GM23338 (cell line): Measurements from ENCODE around the gene CD53. TPM values are rescaled to one million over a fixed set of nuclear protein-coding genes. Genes with fewer than 3 reads are reported as not detected.
A peak's percentile ranks its signal among the peaks of the same experiment; 100 is the strongest.

ENCODE experiments used
- ATAC-seq: fragments of 200-7000 bp; cut with Tn5 transposase; 3 replicates; pipeline ENCODE4 v1.9.1; 2020
- DNase-seq: peaks from one replicate; pipeline ENCODE4 v3.0.0-alpha.2; 2015; ENCODE audit warnings: low spot score
- H2AFZ ChIP-seq: fragments of 200-600 bp; sonication (generic); 2 replicates; pipeline ENCODE4 v1.8.0; 2016; ENCODE audit warnings: antibody characterized with exemption, mild to moderate bottlenecking, moderate library complexity
- H3F3A ChIP-seq: fragments of 200-600 bp; sonication (generic); replicated peaks from 2 replicates; pipeline ENCODE4 v1.8.0; 2017; ENCODE audit warnings: antibody characterized with exemption, mixed run types, low read depth
- H3K27ac ChIP-seq: fragments of 200-600 bp; sonication (generic); 2 replicates; pipeline ENCODE4 v1.6.1; 2016; ENCODE audit warnings: low read depth
- H3K27me3 ChIP-seq: fragments of 200-600 bp; sonication (generic); 2 replicates; pipeline ENCODE4 v1.8.0; 2016; ENCODE audit warnings: mild to moderate bottlenecking, mixed run types, moderate library complexity; ENCODE audit not compliant: insufficient read depth
- H3K36me3 ChIP-seq: fragments of 200-600 bp; sonication (generic); 2 replicates; pipeline ENCODE4 v1.8.0; 2016; ENCODE audit warnings: mild to moderate bottlenecking; ENCODE audit not compliant: insufficient read depth
- H3K4me1 ChIP-seq: fragments of 200-600 bp; sonication (generic); 2 replicates; pipeline ENCODE4 v1.8.0; 2016; ENCODE audit warnings: mild to moderate bottlenecking, moderate library complexity; ENCODE audit not compliant: insufficient read depth
- H3K4me2 ChIP-seq: fragments of 200-600 bp; sonication (generic); 2 replicates; pipeline ENCODE4 v1.7.1; 2017; ENCODE audit warnings: mixed run types
- H3K4me3 ChIP-seq: fragments of 200-600 bp; sonication (generic); 2 replicates; pipeline ENCODE4 v1.6.1; 2016; ENCODE audit warnings: mixed run types
- H3K79me2 ChIP-seq: fragments of 200-600 bp; sonication (generic); replicated peaks from 2 replicates; pipeline ENCODE4 v1.8.0; 2017; ENCODE audit warnings: mild to moderate bottlenecking; ENCODE audit not compliant: insufficient read depth
- H3K9me2 ChIP-seq: fragments of 200-600 bp; sonication (generic); 2 replicates; pipeline ENCODE4 v1.8.0; 2017; ENCODE audit not compliant: insufficient read depth
- H4K20me1 ChIP-seq: fragments of 200-600 bp; sonication (generic); replicated peaks from 2 replicates; pipeline ENCODE4 v1.8.0; 2017; ENCODE audit warnings: mild to moderate bottlenecking; ENCODE audit not compliant: insufficient read depth
- H3K27ac Mint-ChIP-seq: 2 replicates; pipeline ENCODE4 v1.8.0; 2020; ENCODE audit warnings: inconsistent platforms, mild to moderate bottlenecking, moderate library complexity, mixed read lengths
- H3K27me3 Mint-ChIP-seq: 3 replicates; pipeline ENCODE4 v1.8.0; 2022; ENCODE audit warnings: low read depth, mild to moderate bottlenecking, moderate library complexity, mixed read lengths, inconsistent platforms; ENCODE audit not compliant: insufficient read depth, poor library complexity
- H3K36me3 Mint-ChIP-seq: 3 replicates; pipeline ENCODE4 v1.8.0; 2021; ENCODE audit warnings: low read depth, mild to moderate bottlenecking, inconsistent platforms, moderate library complexity, mixed read lengths
- H3K4me1 Mint-ChIP-seq: 3 replicates; pipeline ENCODE4 v1.8.0; 2020; ENCODE audit warnings: mild to moderate bottlenecking, inconsistent platforms, mixed read lengths
- H3K4me3 Mint-ChIP-seq: 3 replicates; pipeline ENCODE4 v1.8.0; 2021; ENCODE audit warnings: moderate library complexity, mild to moderate bottlenecking, inconsistent platforms, mixed read lengths
- H3K9me3 Mint-ChIP-seq: 3 replicates; pipeline ENCODE4 v1.8.0; 2020; ENCODE audit warnings: moderate library complexity, mild to moderate bottlenecking, inconsistent platforms, mixed read lengths
- CREB1 ChIP-seq: fragments of 250-450 bp; sonication (Bioruptor Pico); IDR thresholded peaks from 2 replicates; pipeline ENCODE4 v1.5.0; 2020; ENCODE audit warnings: low read depth, mild to moderate bottlenecking, moderate library complexity
- ETS1 ChIP-seq: IDR thresholded peaks from 2 replicates; pipeline ENCODE4 v1.6.1; 2016; ENCODE audit warnings: antibody characterized with exemption
- EZH2 ChIP-seq: fragments of 200-600 bp; sonication (generic); IDR thresholded peaks from one replicate; pipeline ENCODE4 v1.8.0; 2017; ENCODE audit warnings: antibody characterized with exemption, mild to moderate bottlenecking, low read depth; ENCODE audit not compliant: unreplicated experiment
- NANOG ChIP-seq: IDR thresholded peaks from 2 replicates; pipeline ENCODE4 v1.6.1; 2016; ENCODE audit warnings: antibody characterized with exemption, borderline replicate concordance
- REST ChIP-seq: IDR thresholded peaks from one replicate; pipeline ENCODE4 v1.6.1; 2018; ENCODE audit warnings: antibody characterized with exemption; ENCODE audit not compliant: unreplicated experiment
- ZNF114 ChIP-seq: fragments of 250-450 bp; sonication (Bioruptor Pico); IDR thresholded peaks from 2 replicates; pipeline ENCODE4 v1.5.0; 2020; ENCODE audit warnings: mild to moderate bottlenecking, moderate library complexity
- ZNF462 ChIP-seq: fragments of 250-450 bp; sonication (Bioruptor Pico); IDR thresholded peaks from 2 replicates; pipeline ENCODE4 v1.5.0; 2020; ENCODE audit warnings: mild to moderate bottlenecking, moderate library complexity
- polyA plus RNA-seq: library from polyadenylated mRNA; unstranded; fragments of >200 nt; fragmentation: Nextera tagmentation; extraction: Ambion mirVana; gene quantifications from 2 replicates; pipeline ENCODE4 v1.2.1, GENCODE V29; 2016
- total RNA-seq: library from RNA; depleted of rRNA; stranded (reverse); fragments of >200 nt; shearing (Covaris generic); gene quantifications from 2 replicates; pipeline ENCODE4 v1.2.3, GENCODE V29; 2014

CD53 gene
- total and polyA plus RNA-seq, 2 experiments from 2014 or later: 0.28 to 0.70 TPM

DNA sequence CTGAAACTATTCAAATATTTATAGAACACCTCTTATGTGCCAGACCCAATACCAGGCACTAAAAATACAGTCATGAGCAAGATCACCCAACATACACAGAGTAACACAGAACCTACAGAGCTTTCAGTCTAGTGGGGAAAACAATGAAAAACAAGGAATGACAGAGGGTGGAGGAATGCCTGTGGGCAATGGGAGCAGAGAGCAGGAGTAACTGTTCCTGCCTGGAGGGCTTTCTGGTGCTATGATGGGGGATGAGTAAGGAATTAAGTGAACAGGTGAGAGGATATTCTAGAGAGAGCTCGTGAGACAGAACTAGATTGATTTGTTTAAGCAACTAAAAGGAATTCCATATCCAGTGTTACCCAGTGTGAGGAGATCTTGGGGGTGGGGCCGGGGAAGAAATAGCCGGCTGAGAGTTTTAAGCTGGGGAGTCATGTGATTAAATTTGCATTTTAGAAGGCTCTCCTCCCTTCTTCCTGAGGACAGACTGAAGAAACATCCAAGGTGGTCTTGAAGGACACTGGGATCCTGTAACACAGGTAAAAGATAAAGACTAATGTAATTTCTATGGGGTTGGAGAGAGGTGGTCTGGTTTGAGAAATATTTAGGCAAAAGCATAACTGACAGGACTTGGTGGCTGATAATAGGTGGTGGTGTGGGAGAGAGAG lies 2.1 kb upstream of the CD53 start (continued):
- TF ChIP-seq REST: no peak
- TF ChIP-seq ZNF114 (CRISPR knock-in tag): no peak
- no peak for TF ChIP-seq ETS1

- DNase-seq (no peak), ATAC-seq (no peak)
- H3K27me3 Mint-ChIP-seq: peaks cover 1% of the 10 kb centered on the region
- Histone ChIP-seq H3K36me3 (no peaks in the 10 kb centered on the region), H3K27ac (no peak overlapping the region), H2AFZ (peak overlapping the region; percentile 69; the same call in 1 of the 2 replicates), H3K79me2 (no peaks in the 10 kb centered on the region), H3K4me1 (peaks cover 10% of the 10 kb centered on the region; the same call in 1 of the 2 replicates), H3F3A (no peaks in the 10 kb centered on the region), H3K9me2 (peaks cover 5% of the 10 kb centered on the region; the same call in 1 of the 2 replicates), H4K20me1 (no peaks in the 10 kb centered on the region), H3K4me2 (no peak overlapping the region), H3K4me3 (no peak overlapping the region), H3K27me3 (no peaks in the 10 kb centered on the region)
- H3K9me3 Mint-ChIP-seq: no peaks in the 10 kb centered on the region; the same call in 2 of the 3 replicates
- H3K36me3 Mint-ChIP-seq: no peaks in the 10 kb centered on the region
- H3K27ac Mint-ChIP-seq: no peak overlapping the region
- H3K4me3 Mint-ChIP-seq: no peak overlapping the region
- H3K4me1 Mint-ChIP-seq: peaks cover 17% of the 10 kb centered on the region
- TF ChIP-seq CREB1 (CRISPR knock-in tag) (no peak), NANOG (no peak), ZNF462 (CRISPR knock-in tag) (no peak), ETS1 (no peak), REST (no peak), EZH2 (no peak)
Observed at GRCh38 chr1:110872366-110872744, 593 bp upstream of the CD53 start.
